Islet of Langerhans (tissue), 1 donor: ENCODE data around the gene SNRNP48.

Experiments
- FAIRE-seq: peaks from one replicate; lab custom pipeline; 2011; peaks lifted over from hg19 to GRCh38; lab: Jason Lieb, UNC

Gene SNRNP48

DNA sequence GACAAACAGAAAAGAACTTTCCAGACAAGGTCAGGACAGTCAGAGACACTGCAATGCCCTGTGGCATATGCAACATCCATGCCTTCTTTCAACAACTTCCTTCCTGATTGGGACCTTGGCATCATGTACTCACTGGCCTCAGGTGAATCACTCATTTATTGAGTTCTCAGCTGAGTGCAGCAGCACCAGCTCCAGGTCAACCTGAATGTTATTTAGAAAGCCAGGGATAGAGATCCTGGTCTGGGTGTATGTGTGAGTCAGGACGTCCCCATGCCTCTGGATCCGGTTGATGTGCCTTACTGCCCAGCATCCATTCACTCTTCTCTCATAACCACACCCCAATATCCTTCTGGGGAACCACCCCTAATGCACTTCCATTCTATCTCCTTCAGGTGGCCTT is 54.4 kb downstream of the SNRNP48 start:
- FAIRE-seq: no peak

DNA sequence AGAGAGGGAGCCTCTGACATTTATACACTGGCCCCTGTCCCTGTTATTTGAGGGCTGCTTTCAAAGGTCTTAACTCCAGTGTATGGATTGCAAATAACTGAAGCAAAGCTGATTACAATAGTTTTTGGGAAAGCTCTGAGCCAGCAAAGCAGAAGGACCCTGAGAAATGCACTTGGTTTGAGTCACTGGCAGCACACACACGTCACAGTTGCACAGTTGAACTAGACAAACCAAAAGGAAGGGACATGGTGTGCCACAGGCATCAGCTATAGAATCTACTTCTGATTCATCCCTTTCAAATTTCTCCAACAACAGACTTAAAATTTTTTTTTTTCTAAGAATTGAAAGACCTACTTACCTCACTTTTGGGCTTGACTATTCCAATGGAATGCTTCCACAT is 56.4 kb downstream of the SNRNP48 start:
- FAIRE-seq: no peak

DNA sequence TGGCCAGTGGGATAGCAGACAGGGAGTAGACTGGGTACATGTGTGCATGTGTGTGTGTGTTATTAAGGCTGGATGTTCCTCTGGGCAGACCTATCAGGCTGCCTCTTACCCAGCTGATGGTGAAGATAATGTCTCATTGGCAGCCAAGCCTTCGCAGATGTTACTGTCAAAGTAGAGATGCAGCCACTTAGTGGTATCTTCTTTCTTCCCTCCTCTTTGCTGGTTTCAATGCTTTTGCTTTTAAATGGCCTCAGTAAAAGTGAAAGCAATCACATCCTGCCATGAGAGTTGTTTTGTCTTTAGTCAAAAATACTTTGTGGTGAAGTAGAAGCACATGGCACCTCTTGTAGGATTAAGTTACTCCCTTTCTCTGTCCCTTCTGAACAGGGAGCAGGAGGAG is 57.5 kb downstream of the SNRNP48 start:
- FAIRE-seq: no peak

- no peak for FAIRE-seq
These were observed 59.2 kb downstream of the SNRNP48 start for GRCh38 chr6:7649037-7649810.

GRCh38 chr6:7650878-7651277 is 60.9 kb downstream of the SNRNP48 start:
- FAIRE-seq: no peak

DNA sequence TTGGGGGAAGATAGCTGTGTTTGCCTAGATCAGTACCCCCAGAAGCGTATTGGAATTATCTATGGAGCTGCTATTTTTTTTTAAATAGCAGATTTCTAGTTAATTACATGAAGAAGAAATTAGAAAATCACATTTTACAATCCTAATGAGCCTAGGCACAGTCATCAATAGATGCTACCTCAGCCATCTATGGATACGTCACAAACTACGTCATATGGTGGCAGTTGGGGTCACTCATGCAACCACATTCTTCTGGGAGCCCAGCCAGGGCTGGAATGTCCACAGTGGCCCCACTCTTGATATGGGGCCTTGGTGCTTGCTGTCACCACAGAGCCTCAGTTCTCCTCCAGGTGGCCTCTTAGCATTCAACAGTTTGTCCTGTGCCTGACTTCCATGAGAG is 63.0 kb downstream of the SNRNP48 start:
- FAIRE-seq: no peak

- no peak for FAIRE-seq
These were observed 66.4 kb downstream of the SNRNP48 start for GRCh38 chr6:7656355-7656754.

DNA sequence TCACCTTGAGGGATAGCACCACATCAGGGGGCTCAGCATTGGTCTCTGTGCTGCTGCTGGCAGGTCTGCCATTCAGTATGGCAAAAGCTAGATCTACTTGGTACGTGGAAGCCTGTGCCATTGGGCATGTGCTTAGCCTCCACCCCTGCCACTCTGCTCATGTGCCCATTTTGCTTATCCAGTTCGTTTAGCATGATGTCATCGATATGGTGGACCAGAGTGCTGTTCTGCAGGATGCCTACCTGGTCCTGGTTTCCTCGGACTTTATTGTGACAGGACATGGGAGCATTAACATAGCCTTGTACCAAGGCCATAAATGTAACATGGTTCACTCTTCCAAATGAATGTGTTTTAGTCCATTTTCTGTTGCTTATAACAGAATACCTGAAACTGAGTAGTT is 68.5 kb downstream of the SNRNP48 start:
- FAIRE-seq: no peak

- no peak for FAIRE-seq
These were observed 71.4 kb downstream of the SNRNP48 start for GRCh38 chr6:7661364-7661763.
